Measurements from ENCODE around the gene NCOA5.

Gene NCOA5

DNA sequence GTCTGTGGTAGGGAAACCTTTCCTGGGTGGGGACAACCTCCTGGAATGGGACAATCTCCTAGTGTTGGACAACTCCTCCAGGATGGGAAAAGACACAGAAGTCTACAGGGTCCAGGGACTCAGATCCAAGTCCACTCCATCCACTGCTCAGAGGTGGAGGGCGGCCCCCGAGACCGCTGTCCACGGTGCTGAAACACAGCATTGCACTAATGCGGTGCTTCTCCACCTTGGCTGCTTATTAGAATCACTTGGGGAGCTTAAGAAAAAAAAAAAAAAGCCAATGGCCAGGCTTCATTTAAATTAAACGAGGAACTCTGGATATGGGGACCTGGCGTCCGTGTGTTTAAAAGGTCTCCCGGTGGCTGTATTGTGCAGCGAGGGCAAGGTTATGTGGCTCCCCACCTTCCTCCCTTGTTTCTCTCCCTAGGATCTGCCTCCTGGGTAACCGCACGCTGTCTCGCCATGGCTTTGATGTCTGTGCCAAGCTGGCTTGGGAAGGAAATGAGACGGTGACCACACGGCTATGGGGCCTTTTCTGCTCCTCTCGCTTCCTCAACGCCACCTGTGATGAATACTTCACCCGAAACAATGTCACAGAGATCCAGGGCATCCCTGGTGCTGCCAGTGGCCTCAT, 48.7 kb downstream of the NCOA5 start:
- DNase-seq (ENCODE audit: low read depth): no peak
- TF ChIP-seq CTCF (conservative IDR thresholded peaks at IDR 0.05; ENCODE audit: low read depth, low read length): no peak
- no peak overlapping the region for H3K4me3 ChIP-seq (ENCODE audit: low read length)

- no peak for TF ChIP-seq CTCF (conservative IDR thresholded peaks at IDR 0.05; ENCODE audit: low read depth, low read length)
- no peak for DNase-seq (ENCODE audit: low read depth)
- no peak overlapping the region for H3K4me3 ChIP-seq (ENCODE audit: low read length)
These were observed 52.7 kb downstream of the NCOA5 start for GRCh38 chr20:46037036-46037435.

DNA sequence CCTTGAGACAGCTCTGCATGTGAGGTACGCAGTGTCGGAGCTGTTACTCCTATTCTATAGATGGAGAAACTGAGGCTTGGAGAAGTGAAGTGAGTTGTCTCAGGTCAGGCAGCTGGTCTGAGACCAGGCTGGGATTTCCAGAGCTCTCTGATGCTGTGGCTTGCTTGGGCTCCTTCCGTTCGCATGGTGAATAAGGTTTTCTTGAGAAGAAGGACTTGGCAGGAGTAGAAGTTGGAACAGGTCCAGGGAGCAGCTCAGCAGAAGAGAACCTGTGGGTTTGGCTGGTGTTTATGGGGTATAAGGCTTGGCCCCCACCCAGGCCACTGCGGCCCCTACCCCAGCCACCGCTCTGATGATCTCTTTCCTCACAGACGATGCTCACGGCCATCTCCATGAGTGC, 53.4 kb downstream of the NCOA5 start:
- TF ChIP-seq CTCF (conservative IDR thresholded peaks at IDR 0.05; ENCODE audit: low read depth, low read length): no peak
- no peak for DNase-seq (ENCODE audit: low read depth)

GRCh38 chr20:46035713-46036112, 54.0 kb downstream of the NCOA5 start:
- no peak for DNase-seq (ENCODE audit: low read depth)
- TF ChIP-seq CTCF (conservative IDR thresholded peaks at IDR 0.05; ENCODE audit: low read depth, low read length): no peak

More for the DNA sequence above, 53.4 kb downstream of the NCOA5 start:
- no peak overlapping the region for H3K4me3 ChIP-seq (ENCODE audit: low read length)

GRCh38 chr20:46035253-46035652, 54.5 kb downstream of the NCOA5 start:
- no peak for TF ChIP-seq CTCF (conservative IDR thresholded peaks at IDR 0.05; ENCODE audit: low read depth, low read length)
- DNase-seq (ENCODE audit: low read depth): no peak
- no peak overlapping the region for H3K4me3 ChIP-seq (ENCODE audit: low read length)

More at GRCh38 chr20:46035713-46036112, 54.0 kb downstream of the NCOA5 start:
- no peak overlapping the region for H3K4me3 ChIP-seq (ENCODE audit: low read length)

GRCh38 chr20:46034039-46034438, 55.7 kb downstream of the NCOA5 start:
- no peak for TF ChIP-seq CTCF (conservative IDR thresholded peaks at IDR 0.05; ENCODE audit: low read depth, low read length)
- DNase-seq (ENCODE audit: low read depth): no peak
- no peak overlapping the region for H3K4me3 ChIP-seq (ENCODE audit: low read length)

DNA sequence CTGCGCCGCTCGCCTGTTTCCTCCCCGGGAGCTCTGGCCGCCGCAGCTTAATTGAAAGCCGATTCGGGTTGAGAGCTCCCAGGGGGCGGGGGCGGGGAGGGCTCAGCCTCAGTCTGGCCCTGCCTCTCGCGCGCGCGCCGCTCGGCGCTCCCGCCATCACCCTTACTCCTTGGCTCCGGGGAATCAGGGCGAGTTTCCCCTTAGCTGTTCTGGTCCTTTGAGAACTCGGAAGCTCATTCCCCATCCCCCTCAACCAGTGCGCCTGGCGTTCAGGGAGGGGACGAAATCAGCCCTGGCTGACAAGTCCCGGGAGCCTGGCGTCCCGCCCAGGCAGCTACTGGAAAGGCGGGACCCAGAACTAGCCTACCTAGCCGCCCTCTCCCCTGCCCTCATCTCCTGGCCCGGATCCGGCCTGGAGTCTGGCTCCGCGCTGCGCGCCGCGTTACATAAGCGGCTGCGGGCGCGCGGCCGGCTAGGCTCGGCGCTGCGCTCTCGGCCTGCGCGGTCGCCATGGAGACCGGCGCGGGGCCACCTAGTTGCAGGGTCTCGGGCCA, 58.0 kb downstream of the NCOA5 start:
- TF ChIP-seq CTCF (conservative IDR thresholded peaks at IDR 0.05; ENCODE audit: low read depth, low read length): no peak
- peak overlapping the region; percentile 25 for H3K4me3 ChIP-seq (ENCODE audit: low read length)
- no peak for DNase-seq (ENCODE audit: low read depth)

Measured in retinal pigment epithelial cell (primary cell).